ENCODE data around the gene TEDC1.

Gene TEDC1

GRCh38 chr14:105495101-105495989, 4.3 kb downstream of the TEDC1 start:
- TF ChIP-seq, protein P1, sequence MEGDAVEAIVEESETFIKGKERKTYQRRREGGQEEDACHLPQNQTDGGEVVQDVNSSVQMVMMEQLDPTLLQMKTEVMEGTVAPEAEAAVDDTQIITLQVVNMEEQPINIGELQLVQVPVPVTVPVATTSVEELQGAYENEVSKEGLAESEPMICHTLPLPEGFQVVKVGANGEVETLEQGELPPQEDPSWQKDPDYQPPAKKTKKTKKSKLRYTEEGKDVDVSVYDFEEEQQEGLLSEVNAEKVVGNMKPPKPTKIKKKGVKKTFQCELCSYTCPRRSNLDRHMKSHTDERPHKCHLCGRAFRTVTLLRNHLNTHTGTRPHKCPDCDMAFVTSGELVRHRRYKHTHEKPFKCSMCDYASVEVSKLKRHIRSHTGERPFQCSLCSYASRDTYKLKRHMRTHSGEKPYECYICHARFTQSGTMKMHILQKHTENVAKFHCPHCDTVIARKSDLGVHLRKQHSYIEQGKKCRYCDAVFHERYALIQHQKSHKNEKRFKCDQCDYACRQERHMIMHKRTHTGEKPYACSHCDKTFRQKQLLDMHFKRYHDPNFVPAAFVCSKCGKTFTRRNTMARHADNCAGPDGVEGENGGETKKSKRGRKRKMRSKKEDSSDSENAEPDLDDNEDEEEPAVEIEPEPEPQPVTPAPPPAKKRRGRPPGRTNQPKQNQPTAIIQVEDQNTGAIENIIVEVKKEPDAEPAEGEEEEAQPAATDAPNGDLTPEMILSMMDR (IDR thresholded peaks at IDR 0.05) = no peak
- Histone ChIP-seq H3K27ac (no peak overlapping the region), H3K27me3 (no peaks in the 10 kb centered on the region), H3K4me3 (ENCODE audit: low read depth in 1 of 2, low read length in 1 of 2) (no peak overlapping the region), H3K9me3 (no peaks in the 10 kb centered on the region), H3K36me3 (peaks cover 18% of the 10 kb centered on the region), H3K4me1 (ENCODE audit: control insufficient read depth in 1 of 2, insufficient read depth in 1 of 2, low read depth in 1 of 2, low read length in 1 of 2) (peaks cover 7 to 8% of the 10 kb centered on the region in 2 experiments)

DNA sequence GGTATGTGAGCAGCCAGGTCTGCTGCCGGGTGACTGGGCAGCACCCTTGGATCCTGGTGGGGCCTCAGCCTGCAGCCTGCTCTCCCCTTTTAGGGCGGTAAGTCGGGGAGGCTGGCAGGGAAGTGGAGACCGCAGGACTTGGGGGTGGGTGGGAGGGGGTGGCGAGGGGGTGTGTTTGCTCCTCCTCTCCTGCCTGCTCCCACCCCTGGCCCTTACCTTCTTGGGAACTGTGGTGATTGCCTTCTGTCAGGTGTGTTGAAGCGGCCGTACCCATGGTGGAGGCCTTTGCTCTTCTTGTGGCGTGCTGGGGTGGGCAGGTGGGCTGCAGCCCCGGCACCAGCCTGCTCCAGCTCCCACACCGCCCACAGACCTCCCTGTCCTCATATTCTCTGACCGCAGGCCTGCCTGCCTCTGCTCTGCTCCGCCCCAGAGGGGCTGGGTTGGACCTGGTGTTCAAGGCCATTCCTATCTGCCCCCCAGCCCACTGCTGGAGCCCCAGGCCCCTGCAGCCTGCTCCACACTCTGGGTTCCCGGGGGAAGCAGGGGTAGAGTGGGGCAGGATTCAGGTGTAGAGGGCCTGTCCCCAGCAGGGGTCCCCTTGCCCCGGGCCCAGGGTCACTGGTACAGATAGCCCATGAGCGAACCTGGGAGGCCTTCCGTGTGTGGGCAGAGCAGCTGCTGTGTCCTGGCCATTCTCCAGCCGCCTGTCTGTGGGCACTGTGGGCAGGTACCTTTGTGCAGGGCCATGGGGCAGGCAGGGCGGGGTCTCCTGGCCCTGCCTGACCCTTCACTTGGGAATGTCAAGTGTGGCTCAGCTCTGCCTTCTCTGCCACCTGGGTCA, 5.2 kb downstream of the TEDC1 start:
- Histone ChIP-seq H3K4me1 (ENCODE audit: control insufficient read depth in 1 of 2, insufficient read depth in 1 of 2, low read depth in 1 of 2, low read length in 1 of 2) (peaks cover 5 to 8% of the 10 kb centered on the region in 2 experiments), H3K27me3 (no peaks in the 10 kb centered on the region), H3K9me3 (no peaks in the 10 kb centered on the region), H3K4me3 (ENCODE audit: low read depth in 1 of 2, low read length in 1 of 2) (no peak overlapping the region), H3K36me3 (peaks cover 18% of the 10 kb centered on the region), H3K27ac (no peak overlapping the region)
- TF ChIP-seq, protein P1 (IDR thresholded peaks at IDR 0.05) = no peak

GRCh38 chr14:105496831-105497591, 6.0 kb downstream of the TEDC1 start:
- no peaks in the 10 kb centered on the region for H3K27me3 ChIP-seq
- H3K4me3 ChIP-seq (ENCODE audit: low read depth in 1 of 2, low read length in 1 of 2) = no peak overlapping the region
- H3K36me3 ChIP-seq = peaks cover 18% of the 10 kb centered on the region
- TF ChIP-seq, protein P1 (IDR thresholded peaks at IDR 0.05) = no peak
- no peak overlapping the region for H3K27ac ChIP-seq
- H3K9me3 ChIP-seq = no peaks in the 10 kb centered on the region
- peaks cover 0 to under 1% of the 10 kb centered on the region in 2 experiments for H3K4me1 ChIP-seq (ENCODE audit: control insufficient read depth in 1 of 2, insufficient read depth in 1 of 2, low read depth in 1 of 2, low read length in 1 of 2)

GRCh38 chr14:105497671-105498429, 6.8 kb downstream of the TEDC1 start:
- Histone ChIP-seq H3K27ac (no peak overlapping the region), H3K4me1 (ENCODE audit: control insufficient read depth in 1 of 2, insufficient read depth in 1 of 2, low read depth in 1 of 2, low read length in 1 of 2) (no peaks in the 10 kb centered on the region), H3K27me3 (no peaks in the 10 kb centered on the region), H3K9me3 (no peaks in the 10 kb centered on the region), H3K4me3 (ENCODE audit: low read depth in 1 of 2, low read length in 1 of 2) (no peak overlapping the region), H3K36me3 (peaks cover 18% of the 10 kb centered on the region)
- TF ChIP-seq, protein P1 (IDR thresholded peaks at IDR 0.05) = no peak
